DND-41 (cell line): ENCODE data around the gene HBP1.

Experiments
- ATAC-seq: fragments of 200-7000 bp; cut with Tn5 transposase; 3 replicates; pipeline ENCODE4 v1.9.1; 2021; ENCODE audit warnings: low read depth; ENCODE audit not compliant: insufficient read depth
- DNase-seq: peaks from one replicate; pipeline ENCODE4 v3.0.0-alpha.2; 2020
- H2AFZ ChIP-seq: 2 replicates; pipeline ENCODE4 v1.6.0; 2012; ENCODE audit warnings: low read depth, low read length
- H3K27ac ChIP-seq: 2 replicates; pipeline ENCODE4 v1.5.1; 2012; ENCODE audit warnings: low read length, inconsistent platforms
- H3K27me3 ChIP-seq: fragments of 200-600 bp; sonication (generic); 2 replicates; pipeline ENCODE4 v1.6.0; 2012; ENCODE audit warnings: low read length, mild to moderate bottlenecking, inconsistent platforms; ENCODE audit not compliant: insufficient read depth, poor library complexity
- H3K36me3 ChIP-seq: 2 replicates; pipeline ENCODE4 v1.5.1; 2012; ENCODE audit warnings: low read length, inconsistent platforms; ENCODE audit not compliant: insufficient read depth
- H3K4me1 ChIP-seq: 2 replicates; pipeline ENCODE4 v1.5.1; 2012; ENCODE audit warnings: mild to moderate bottlenecking, low read length; ENCODE audit not compliant: insufficient read depth
- H3K4me2 ChIP-seq: 2 replicates; pipeline ENCODE4 v1.6.0; 2012; ENCODE audit warnings: mild to moderate bottlenecking, moderate library complexity, low read length, inconsistent platforms; ENCODE audit not compliant: insufficient read depth
- H3K4me3 ChIP-seq, 2 experiments: fragments of 200-600 bp in 1 of 2; shearing (Covaris generic) in 1 of 2; 2 replicates each; pipeline ENCODE4 v1.5.1; 2012 to 2016; ENCODE audit warnings: inconsistent platforms in 2 of 2, low read length in 2 of 2, mild to moderate bottlenecking in 2 of 2, low read depth in 1 of 2, moderate library complexity in 1 of 2
- H3K79me2 ChIP-seq: 2 replicates; pipeline ENCODE4 v1.6.0; 2012; ENCODE audit warnings: low read length, inconsistent platforms; ENCODE audit not compliant: insufficient read depth
- H3K9ac ChIP-seq: 2 replicates; pipeline ENCODE4 v1.6.0; 2012; ENCODE audit warnings: low read depth, mild to moderate bottlenecking, inconsistent platforms, low read length, moderate library complexity
- H3K9me3 ChIP-seq: 2 replicates; pipeline ENCODE4 v1.5.1; 2012; ENCODE audit warnings: low read length, moderate library complexity, mild to moderate bottlenecking, inconsistent platforms; ENCODE audit not compliant: insufficient read depth, severe bottlenecking
- H4K20me1 ChIP-seq: 2 replicates; pipeline ENCODE4 v1.6.0; 2012; ENCODE audit warnings: low read length; ENCODE audit not compliant: insufficient read depth
- EZH2 ChIP-seq: IDR thresholded peaks from 3 replicates; pipeline ENCODE4 v1.6.1; 2012; ENCODE audit warnings: borderline replicate concordance, low read depth, mild to moderate bottlenecking, moderate library complexity, low read length, inconsistent platforms; ENCODE audit not compliant: severe bottlenecking
- TF ChIP-seq, protein P1 (sequence below): IDR thresholded peaks from 2 replicates; pipeline ENCODE4 v1.5.1; 2012; ENCODE audit warnings: borderline replicate concordance, low read length, moderate library complexity, mild to moderate bottlenecking; ENCODE audit not compliant: poor library complexity, severe bottlenecking; ENCODE audit errors: extremely low read depth

The HBP1 gene

DNA sequence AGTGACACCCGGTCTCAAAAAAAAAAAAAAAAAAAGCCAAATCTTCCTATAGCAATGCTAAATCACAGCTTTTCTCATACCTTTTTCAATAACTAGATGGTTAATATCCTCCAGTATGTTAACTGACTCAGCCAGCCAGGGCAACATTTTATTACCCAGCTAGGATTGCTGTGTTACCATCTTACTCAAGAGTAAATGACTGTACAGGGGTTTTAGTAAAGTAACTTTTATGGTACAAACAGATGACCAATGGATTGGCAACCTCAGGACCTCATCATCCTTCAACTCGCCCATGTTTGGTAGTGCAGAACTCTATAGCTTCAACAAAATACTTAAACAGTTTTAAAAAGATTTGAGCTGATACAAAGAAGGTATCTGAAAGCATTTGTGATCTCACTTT lies 59.5 kb downstream of the HBP1 start:
- Histone ChIP-seq H3K27ac (no peak overlapping the region), H3K79me2 (no peaks in the 10 kb centered on the region), H4K20me1 (no peaks in the 10 kb centered on the region), H3K27me3 (no peaks in the 10 kb centered on the region), H3K4me1 (no peaks in the 10 kb centered on the region), H3K9ac (no peak overlapping the region), H3K9me3 (no peaks in the 10 kb centered on the region), H2AFZ (no peak overlapping the region), H3K36me3 (peaks cover 3% of the 10 kb centered on the region; the same call in 1 of the 2 replicates), H3K4me2 (no peak overlapping the region), H3K4me3 (no peak overlapping the region)
- TF ChIP-seq, protein P1, sequence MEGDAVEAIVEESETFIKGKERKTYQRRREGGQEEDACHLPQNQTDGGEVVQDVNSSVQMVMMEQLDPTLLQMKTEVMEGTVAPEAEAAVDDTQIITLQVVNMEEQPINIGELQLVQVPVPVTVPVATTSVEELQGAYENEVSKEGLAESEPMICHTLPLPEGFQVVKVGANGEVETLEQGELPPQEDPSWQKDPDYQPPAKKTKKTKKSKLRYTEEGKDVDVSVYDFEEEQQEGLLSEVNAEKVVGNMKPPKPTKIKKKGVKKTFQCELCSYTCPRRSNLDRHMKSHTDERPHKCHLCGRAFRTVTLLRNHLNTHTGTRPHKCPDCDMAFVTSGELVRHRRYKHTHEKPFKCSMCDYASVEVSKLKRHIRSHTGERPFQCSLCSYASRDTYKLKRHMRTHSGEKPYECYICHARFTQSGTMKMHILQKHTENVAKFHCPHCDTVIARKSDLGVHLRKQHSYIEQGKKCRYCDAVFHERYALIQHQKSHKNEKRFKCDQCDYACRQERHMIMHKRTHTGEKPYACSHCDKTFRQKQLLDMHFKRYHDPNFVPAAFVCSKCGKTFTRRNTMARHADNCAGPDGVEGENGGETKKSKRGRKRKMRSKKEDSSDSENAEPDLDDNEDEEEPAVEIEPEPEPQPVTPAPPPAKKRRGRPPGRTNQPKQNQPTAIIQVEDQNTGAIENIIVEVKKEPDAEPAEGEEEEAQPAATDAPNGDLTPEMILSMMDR = no peak
- TF ChIP-seq EZH2 = no peak
- no peak for DNase-seq
- ATAC-seq = no peak

DNA sequence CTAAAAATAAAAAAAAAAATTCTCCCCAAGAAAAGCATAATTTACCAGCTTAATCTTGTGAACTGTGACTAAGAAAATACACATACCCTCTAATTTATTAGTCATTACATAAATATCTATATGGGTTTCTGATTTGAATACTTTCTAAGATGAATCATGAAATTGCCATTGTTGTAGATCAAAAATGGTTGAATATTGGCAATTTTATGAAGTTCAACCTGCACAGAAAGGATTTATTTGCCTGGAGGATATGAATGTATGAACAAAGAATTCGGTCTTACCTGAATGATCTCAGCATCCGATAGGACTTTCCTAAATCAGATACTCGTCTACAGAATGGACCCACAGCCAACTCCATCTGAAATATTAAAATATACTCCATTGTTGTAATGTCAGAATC lies 61.5 kb downstream of the HBP1 start:
- no peaks in the 10 kb centered on the region for H3K9me3 ChIP-seq
- H3K9ac ChIP-seq = no peak overlapping the region
- no peaks in the 10 kb centered on the region for H4K20me1 ChIP-seq
- no peak overlapping the region for H3K4me2 ChIP-seq
- TF ChIP-seq, protein P1 = no peak
- TF ChIP-seq EZH2 = no peak
- no peak for ATAC-seq
- no peak overlapping the region for H3K27ac ChIP-seq
- no peak overlapping the region for H2AFZ ChIP-seq
- peaks cover 6% of the 10 kb centered on the region; the same call in 1 of the 2 replicates for H3K36me3 ChIP-seq
- DNase-seq = no peak
- no peak overlapping the region for H3K4me3 ChIP-seq
- no peaks in the 10 kb centered on the region for H3K4me1 ChIP-seq
- no peaks in the 10 kb centered on the region for H3K79me2 ChIP-seq
- H3K27me3 ChIP-seq = no peaks in the 10 kb centered on the region

DNA sequence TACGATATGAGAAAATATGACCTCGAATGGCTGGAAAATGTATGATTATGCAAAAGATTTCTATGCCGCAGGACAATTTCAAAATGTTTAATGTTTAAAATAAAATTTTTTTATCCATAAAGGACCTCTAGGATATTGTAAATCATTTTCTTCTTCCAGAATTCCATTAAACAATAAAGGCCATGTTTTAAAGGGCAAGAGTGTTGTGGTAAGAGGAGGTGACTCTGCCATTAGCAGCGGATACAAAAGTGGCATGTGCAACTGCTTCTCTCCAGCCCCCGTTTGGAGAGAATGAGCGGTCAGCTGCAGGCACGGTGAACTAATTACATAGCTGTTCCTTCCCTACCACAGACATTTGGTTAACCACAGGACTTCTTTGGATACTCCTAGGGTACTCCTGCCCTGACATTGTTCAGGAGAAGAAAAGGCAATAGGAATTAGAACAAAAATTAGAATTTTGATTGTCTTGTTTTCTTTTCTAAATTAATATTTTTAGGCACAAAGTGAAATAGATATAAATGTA lies 63.8 kb downstream of the HBP1 start:
- Histone ChIP-seq H3K36me3 (peaks cover 6% of the 10 kb centered on the region; the same call in 1 of the 2 replicates), H2AFZ (no peak overlapping the region), H3K4me1 (no peaks in the 10 kb centered on the region), H3K9ac (no peak overlapping the region), H3K9me3 (no peaks in the 10 kb centered on the region), H4K20me1 (no peaks in the 10 kb centered on the region), H3K27me3 (no peaks in the 10 kb centered on the region), H3K4me2 (no peak overlapping the region), H3K4me3 (no peak overlapping the region), H3K79me2 (no peaks in the 10 kb centered on the region), H3K27ac (no peak overlapping the region)
- DNase-seq (no peak), ATAC-seq (no peak; the same call in 2 of the 3 replicates)
- no peak for TF ChIP-seq EZH2
- TF ChIP-seq, protein P1 = no peak
